Neural cell (in vitro differentiated cells): ENCODE measurements around the gene FCHO2. TPM values are rescaled to one million over a fixed set of nuclear protein-coding genes. Genes with fewer than 3 reads are reported as not detected.

Source experiments
- H2AFZ ChIP-seq: fragments of 200-600, 300-800 bp; sonication (generic), shearing (Covaris generic); 2 replicates; pipeline ENCODE4 v1.6.0; 2014; ENCODE audit warnings: low read depth, mild to moderate bottlenecking, antibody characterized with exemption, low read length, moderate library complexity
- H3F3A ChIP-seq: fragments of 200-600 bp; shearing (Covaris generic); 2 replicates; pipeline ENCODE4 v1.6.1; 2016; ENCODE audit warnings: mild to moderate bottlenecking, moderate library complexity, mixed read lengths, antibody characterized with exemption, low read length; ENCODE audit not compliant: insufficient read depth, poor library complexity, severe bottlenecking
- H3K27ac ChIP-seq: fragments of 200-600, 300-800 bp; sonication (generic), shearing (Covaris generic); 2 replicates; pipeline ENCODE4 v1.5.1; 2014; ENCODE audit warnings: mild to moderate bottlenecking, low read length, moderate library complexity
- H3K27me3 ChIP-seq: fragments of 300-800, 200-600 bp; sonication (generic), shearing (Covaris generic); 2 replicates; pipeline ENCODE4 v1.6.0; 2014; ENCODE audit warnings: mild to moderate bottlenecking, low read depth, low read length, moderate library complexity; ENCODE audit not compliant: insufficient read depth
- H3K36me3 ChIP-seq: fragments of 300-800, 200-600 bp; sonication (generic), shearing (Covaris generic); 2 replicates; pipeline ENCODE4 v1.5.1; 2014; ENCODE audit warnings: mild to moderate bottlenecking, antibody characterized with exemption, low read length, moderate library complexity; ENCODE audit not compliant: insufficient read depth
- H3K4me2 ChIP-seq: fragments of 300-800, 200-600 bp; sonication (generic), shearing (Covaris generic); 2 replicates; pipeline ENCODE4 v1.6.0; 2014; ENCODE audit warnings: mild to moderate bottlenecking, low read length
- H3K4me3 ChIP-seq: fragments of 300-800, 200-600 bp; sonication (generic), shearing (Covaris generic); 2 replicates; pipeline ENCODE4 v1.5.1; 2014; ENCODE audit warnings: mild to moderate bottlenecking, low read length, moderate library complexity
- H3K79me2 ChIP-seq: fragments of 200-600 bp; shearing (Covaris generic); replicated peaks from 2 replicates; pipeline ENCODE4 v1.6.0; 2014; ENCODE audit warnings: mild to moderate bottlenecking, low read length, moderate library complexity; ENCODE audit not compliant: insufficient read depth
- H3K9ac ChIP-seq: fragments of 300-800, 200-600 bp; sonication (generic), shearing (Covaris generic); 2 replicates; pipeline ENCODE4 v1.6.1; 2016; ENCODE audit warnings: mild to moderate bottlenecking, low read length, mixed read lengths
- H3K9me2 ChIP-seq: fragments of 200-600 bp; shearing (Covaris generic); 2 replicates; pipeline ENCODE4 v1.6.1; 2016; ENCODE audit warnings: mild to moderate bottlenecking, low read length, mixed read lengths; ENCODE audit not compliant: insufficient read depth
- H3K9me3 ChIP-seq: fragments of 200-600, 300-800 bp; sonication (generic), shearing (Covaris generic); 2 replicates; pipeline ENCODE4 v1.6.1; 2016; ENCODE audit warnings: mild to moderate bottlenecking, mixed run types, low read length, moderate library complexity, mixed read lengths
- H4K20me1 ChIP-seq: fragments of 200-600 bp; shearing (Covaris generic); 2 replicates; pipeline ENCODE4 v1.6.1; 2016; ENCODE audit warnings: mild to moderate bottlenecking, mixed run types; ENCODE audit not compliant: insufficient read depth
- CTCF ChIP-seq: fragments of 450-650 bp; IDR thresholded peaks from 2 replicates; pipeline ENCODE4 v1.5.1; 2014; ENCODE audit warnings: antibody characterized with exemption, mild to moderate bottlenecking, moderate library complexity; ENCODE audit not compliant: poor library complexity, severe bottlenecking
- EP300 ChIP-seq: fragments of 450-650 bp; conservative IDR thresholded peaks from 2 replicates; pipeline ENCODE4 v1.6.1; 2014; ENCODE audit warnings: antibody characterized with exemption, mild to moderate bottlenecking, moderate library complexity; ENCODE audit not compliant: poor library complexity, severe bottlenecking
- EZH2 ChIP-seq: fragments of 200-600, 300-800 bp; shearing (Covaris generic), sonication (generic); IDR thresholded peaks from 2 replicates; pipeline ENCODE4 v1.6.1; 2014; ENCODE audit warnings: antibody characterized with exemption, low read length, borderline replicate concordance, mild to moderate bottlenecking; ENCODE audit not compliant: insufficient read depth, poor library complexity, severe bottlenecking
- MXI1 ChIP-seq: fragments of 450-650 bp; conservative IDR thresholded peaks from 2 replicates; pipeline ENCODE4 v1.6.1; 2014; ENCODE audit warnings: antibody characterized with exemption, mild to moderate bottlenecking; ENCODE audit not compliant: poor library complexity, severe bottlenecking
- POLR2AphosphoS5 ChIP-seq: IDR thresholded peaks from 2 replicates; pipeline ENCODE4 v1.6.1; 2012
- RAD21 ChIP-seq: fragments of 450-650 bp; conservative IDR thresholded peaks from 2 replicates; pipeline ENCODE4 v1.6.1; 2014; ENCODE audit warnings: antibody characterized with exemption, mild to moderate bottlenecking, moderate library complexity
- REST ChIP-seq: IDR thresholded peaks from 2 replicates; pipeline ENCODE4 v1.6.1; 2012; ENCODE audit warnings: borderline replicate concordance
- SMC3 ChIP-seq: fragments of 450-650 bp; conservative IDR thresholded peaks from 2 replicates; pipeline ENCODE4 v1.6.1; 2014; ENCODE audit warnings: antibody characterized with exemption, mild to moderate bottlenecking, moderate library complexity; ENCODE audit not compliant: poor library complexity
- TAF1 ChIP-seq: IDR thresholded peaks from 2 replicates; pipeline ENCODE4 v1.6.1; 2012; ENCODE audit warnings: low read depth
- polyA plus RNA-seq: library from polyadenylated mRNA; depleted of rRNA; stranded (reverse); fragments of >200 nt; gene quantifications from 2 replicates; pipeline ENCODE4 v1.2.3, GENCODE V29; 2014

The FCHO2 gene
- polyA plus RNA-seq, 1 donor from 2014 or later: 24.3 TPM

- no peaks in the 10 kb centered on the region for H3K9me3 ChIP-seq
- no peak overlapping the region for H3K9ac ChIP-seq
- TF ChIP-seq EP300: no peak
- no peak for TF ChIP-seq SMC3
- TF ChIP-seq MXI1: no peak
- TF ChIP-seq POLR2AphosphoS5: no peak
- no peak for TF ChIP-seq EZH2
- TF ChIP-seq TAF1: no peak
- no peak for TF ChIP-seq RAD21
- TF ChIP-seq REST: no peak
- no peak for TF ChIP-seq CTCF
- H3K36me3 ChIP-seq: no peaks in the 10 kb centered on the region
- no peaks in the 10 kb centered on the region for H3F3A ChIP-seq
- H3K79me2 ChIP-seq: no peaks in the 10 kb centered on the region
- peaks cover 45% of the 10 kb centered on the region for H3K27me3 ChIP-seq
- H2AFZ ChIP-seq: no peak overlapping the region
- H3K4me2 ChIP-seq: no peak overlapping the region
- no peaks in the 10 kb centered on the region for H4K20me1 ChIP-seq
- no peaks in the 10 kb centered on the region for H3K9me2 ChIP-seq
- H3K27ac ChIP-seq: no peak overlapping the region
- H3K4me3 ChIP-seq: no peak overlapping the region
Observed at GRCh38 chr5:73117088-73117740, 161.4 kb downstream of the FCHO2 start.

GRCh38 chr5:73118391-73118973 lies 162.6 kb downstream of the FCHO2 start:
- no peak overlapping the region for H3K4me3 ChIP-seq
- peaks cover 57% of the 10 kb centered on the region for H3K27me3 ChIP-seq
- H3K9me3 ChIP-seq: no peaks in the 10 kb centered on the region

More at GRCh38 chr5:73118391-73118973, 162.6 kb downstream of the FCHO2 start:
- Histone ChIP-seq H3F3A (no peaks in the 10 kb centered on the region), H3K36me3 (no peaks in the 10 kb centered on the region), H3K79me2 (no peaks in the 10 kb centered on the region), H3K9me2 (no peaks in the 10 kb centered on the region), H3K27ac (no peak overlapping the region), H3K9ac (no peak overlapping the region), H3K4me2 (no peak overlapping the region), H4K20me1 (no peaks in the 10 kb centered on the region), H2AFZ (no peak overlapping the region)
- TF ChIP-seq MXI1: no peak
- TF ChIP-seq SMC3: no peak
- no peak for TF ChIP-seq EP300
- TF ChIP-seq RAD21: no peak
- no peak for TF ChIP-seq EZH2
- no peak for TF ChIP-seq TAF1
- no peak for TF ChIP-seq POLR2AphosphoS5
- TF ChIP-seq REST: no peak
- TF ChIP-seq CTCF: no peak
